A673 (cell line): Measurements from ENCODE around the gene BRSK2.

Source experiments
- CTCF ChIP-seq: fragments of 300-800, 200-600 bp; sonication (generic); conservative IDR thresholded peaks from 2 replicates; pipeline ENCODE4 v1.5.1; 2017; ENCODE audit warnings: low read depth, mild to moderate bottlenecking, antibody characterized with exemption, low read length, moderate library complexity, mixed read lengths
- EZH2 ChIP-seq: fragments of 200-600 bp; sonication (generic); IDR thresholded peaks from 2 replicates; pipeline ENCODE4 v1.6.1; 2017; ENCODE audit warnings: borderline replicate concordance, low read depth, mild to moderate bottlenecking, mixed read lengths, antibody characterized with exemption, low read length; ENCODE audit not compliant: poor library complexity, severe bottlenecking

- TF ChIP-seq CTCF (no peak), EZH2 (no peak)
Observed at GRCh38 chr11:1503708-1504104, 114.0 kb downstream of the BRSK2 start.
